Skin epidermis (tissue), 12 donors: ENCODE results near the gene ZNF160.

Experiments used
- H3K27ac ChIP-seq, 21 experiments: fragments of 200-600 bp; sonication (generic) in 11 of 21; one replicate each; pipeline ENCODE4 v1.5.0; 2020; ENCODE audit warnings: mild to moderate bottlenecking in 3 of 21, inconsistent platforms in 2 of 21, moderate library complexity in 2 of 21
- H3K4me3 ChIP-seq, 7 experiments: fragments of 200-600 bp; sonication (generic) in 2 of 7; one replicate each; pipeline ENCODE4 v1.5.0; 2020; ENCODE audit warnings: inconsistent platforms in 2 of 7, mild to moderate bottlenecking in 2 of 7, moderate library complexity in 1 of 7

The ZNF160 gene

DNA sequence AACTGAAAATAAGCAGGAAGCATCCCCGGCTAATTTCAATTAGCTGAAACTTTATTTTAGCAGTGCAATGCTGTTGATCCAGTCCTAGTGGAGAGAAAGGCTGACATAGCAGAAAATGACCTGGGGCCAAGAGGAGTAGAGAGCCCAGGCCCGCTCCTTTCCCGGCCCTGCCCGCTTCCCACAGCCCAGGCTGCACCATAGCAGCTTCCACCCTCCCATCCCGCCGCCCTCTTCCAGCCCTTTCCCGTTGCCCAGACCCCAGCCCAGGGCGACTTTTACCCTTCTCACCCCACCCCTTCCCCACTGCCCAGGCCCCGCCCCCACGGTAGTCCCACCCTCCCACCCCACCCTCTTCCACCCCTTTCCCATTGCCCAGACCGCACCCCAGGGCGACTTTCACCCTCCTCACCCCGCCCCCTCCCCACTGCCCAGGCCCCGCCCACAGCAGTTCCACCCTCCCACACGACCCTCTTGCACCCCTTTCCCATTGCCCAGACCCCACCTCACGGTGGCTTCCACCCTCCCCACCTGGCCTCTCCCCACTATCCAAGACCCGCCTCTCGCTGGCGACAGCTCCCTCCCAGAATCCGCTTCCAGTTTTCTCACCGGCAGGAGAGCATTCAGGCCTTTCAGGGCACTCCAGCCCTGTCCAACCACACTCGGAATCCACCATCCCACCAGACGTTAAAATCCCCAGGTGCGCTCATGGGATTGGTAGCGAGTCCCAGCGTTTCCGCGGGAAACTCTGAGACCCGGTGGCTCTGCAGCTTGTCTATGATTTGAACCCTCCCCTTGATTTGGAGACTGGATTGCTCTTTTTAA, 8.3 kb downstream of the ZNF160 start:
- peak overlapping the region in 1 of 21 experiments; percentile 22 for H3K27ac ChIP-seq

DNA sequence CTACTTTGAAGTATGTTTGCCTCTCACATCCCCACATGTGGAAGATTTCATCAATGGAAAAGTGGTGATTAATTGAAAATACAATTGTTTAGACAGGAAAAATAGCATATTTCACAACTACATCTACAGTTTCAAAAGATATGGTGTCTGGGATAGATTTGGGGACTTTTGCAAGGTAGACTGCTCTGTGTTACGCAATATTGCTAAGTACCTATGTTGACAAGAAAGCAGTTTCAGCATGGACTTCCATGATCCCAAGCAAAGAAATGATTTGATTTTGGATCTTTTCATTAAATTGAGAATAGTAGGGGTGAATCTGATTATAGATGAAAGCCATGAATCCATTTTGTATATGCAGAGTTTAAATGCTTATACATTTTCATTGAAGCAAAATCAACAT, 10.5 kb downstream of the ZNF160 start:
- Histone ChIP-seq H3K27ac (no peak overlapping the region), H3K4me3 (no peak overlapping the region)

More for the DNA sequence above, 8.3 kb downstream of the ZNF160 start:
- H3K4me3 ChIP-seq = no peak overlapping the region

DNA sequence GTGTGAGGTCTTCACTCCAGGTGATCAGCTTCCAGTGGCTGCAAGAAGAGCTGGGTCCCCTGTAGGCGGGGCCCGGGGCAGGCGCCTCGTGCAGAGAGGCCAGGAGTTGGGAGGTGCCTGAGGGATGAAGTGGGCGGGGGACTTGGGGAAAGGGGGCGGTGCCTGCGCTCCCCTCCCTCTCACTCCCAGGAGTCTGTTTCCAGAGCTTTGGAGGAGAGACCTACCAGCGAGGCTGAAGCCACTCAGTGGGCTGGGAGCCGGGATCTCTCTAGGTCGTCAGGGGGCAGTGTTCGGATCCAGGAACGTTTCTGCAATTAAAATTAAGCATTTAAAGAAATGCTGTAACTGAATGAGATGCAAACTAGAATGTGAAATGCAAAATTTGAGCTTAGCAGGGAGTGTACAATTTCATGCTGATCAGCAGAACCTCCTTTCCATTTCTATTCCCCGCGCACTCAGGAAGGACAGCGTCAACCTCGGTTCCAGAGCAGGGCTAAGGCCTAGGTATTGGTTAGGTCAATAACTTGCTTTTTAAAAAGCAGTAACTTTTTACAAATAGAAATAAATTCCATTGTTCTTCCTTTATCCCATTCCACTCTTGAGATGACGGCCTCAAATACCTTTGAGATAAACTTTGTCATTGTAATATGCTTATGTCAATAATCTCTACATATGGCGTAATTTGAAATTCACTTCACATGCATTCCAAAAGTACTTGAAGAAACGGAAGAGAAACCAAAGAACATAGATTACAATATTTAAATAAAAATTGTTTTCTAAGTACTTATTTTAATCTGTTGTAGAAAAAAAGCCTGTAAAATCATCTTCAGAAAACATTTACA, 11.6 kb downstream of the ZNF160 start:
- H3K4me3 ChIP-seq = no peak overlapping the region
- no peak overlapping the region for H3K27ac ChIP-seq

DNA sequence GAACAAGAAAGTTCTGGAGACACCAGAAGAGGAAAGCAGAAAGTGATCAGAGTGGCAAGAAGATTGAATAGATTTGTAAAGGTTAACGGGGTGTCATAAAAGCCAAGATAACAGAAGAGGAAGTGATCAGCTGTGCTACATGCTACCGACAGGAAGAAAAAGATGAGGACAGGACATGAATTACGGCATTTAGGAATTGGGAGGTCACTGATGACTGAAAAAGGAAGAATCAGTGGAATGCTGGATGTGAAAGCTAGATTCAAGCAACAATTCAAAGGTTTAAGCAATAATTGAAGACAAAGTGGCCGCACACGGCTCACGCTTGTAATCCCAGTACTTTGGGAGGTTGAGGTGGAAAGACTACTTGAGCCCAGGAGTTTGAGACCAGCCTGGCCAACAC, 15.1 kb downstream of the ZNF160 start:
- Histone ChIP-seq H3K27ac (peak overlapping the region in 1 of 21 experiments; percentile 29), H3K4me3 (no peak overlapping the region)

DNA sequence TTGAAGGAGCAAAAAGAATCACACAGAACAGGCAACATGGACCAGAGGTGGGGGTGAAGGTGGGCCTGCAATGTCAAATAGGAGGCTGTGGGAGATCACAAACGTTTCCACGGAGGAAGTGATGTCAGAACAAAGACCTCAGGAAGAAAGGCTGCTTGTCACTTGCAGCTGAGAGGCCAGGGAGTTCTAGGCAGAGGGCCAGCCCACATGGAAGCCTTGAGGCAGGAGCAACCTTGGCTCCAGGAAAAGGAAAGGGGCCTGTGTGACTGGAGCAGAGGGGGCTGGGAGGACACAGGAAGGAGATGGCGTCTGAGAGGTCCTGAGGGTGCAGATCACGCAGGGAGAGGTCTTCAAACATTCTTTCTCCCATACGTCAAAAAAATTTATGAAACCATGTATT, 16.3 kb downstream of the ZNF160 start:
- H3K4me3 ChIP-seq = no peak overlapping the region
- H3K27ac ChIP-seq = peak overlapping the region in 3 of 21 experiments; percentile 14 to 55 (median 47)

DNA sequence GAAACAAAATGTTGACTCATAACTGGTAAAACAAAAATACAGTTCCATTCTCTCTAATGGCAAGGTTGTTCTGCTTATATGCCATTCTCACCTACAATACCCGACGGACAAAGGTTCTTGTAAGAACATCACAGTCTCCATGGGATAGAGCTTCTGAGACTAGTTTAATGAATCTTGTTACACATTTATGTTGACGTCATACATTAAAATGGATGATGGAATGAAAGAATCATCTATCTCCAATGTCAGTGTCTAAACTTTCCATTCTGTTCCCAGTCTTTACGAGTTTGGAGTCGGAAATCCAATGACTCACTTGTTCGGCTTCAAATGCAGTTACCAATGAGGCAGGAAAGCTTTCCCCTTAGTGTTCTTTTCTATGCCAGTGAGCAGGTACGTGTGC, 17.7 kb downstream of the ZNF160 start:
- Histone ChIP-seq H3K4me3 (no peak overlapping the region), H3K27ac (no peak overlapping the region)

DNA sequence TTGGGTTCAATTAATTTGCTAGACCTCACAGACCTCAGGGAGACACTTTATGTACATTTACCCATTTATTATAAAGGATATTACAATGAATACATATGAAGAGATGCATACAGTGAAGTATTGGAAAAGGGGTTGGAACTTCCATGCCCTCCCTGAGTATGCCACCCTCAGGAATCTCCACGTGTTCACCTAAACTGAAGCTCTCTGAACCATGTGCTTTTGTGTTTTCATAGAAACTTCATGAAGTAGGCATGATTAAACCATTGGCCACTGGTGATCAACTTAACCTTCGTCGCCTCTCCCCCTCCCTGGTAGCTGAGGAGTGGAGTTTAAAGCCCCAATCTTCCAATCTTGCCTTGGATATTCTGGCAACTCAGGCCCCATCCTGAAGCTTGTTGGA, 20.3 kb downstream of the ZNF160 start:
- Histone ChIP-seq H3K27ac (no peak overlapping the region), H3K4me3 (no peak overlapping the region)

DNA sequence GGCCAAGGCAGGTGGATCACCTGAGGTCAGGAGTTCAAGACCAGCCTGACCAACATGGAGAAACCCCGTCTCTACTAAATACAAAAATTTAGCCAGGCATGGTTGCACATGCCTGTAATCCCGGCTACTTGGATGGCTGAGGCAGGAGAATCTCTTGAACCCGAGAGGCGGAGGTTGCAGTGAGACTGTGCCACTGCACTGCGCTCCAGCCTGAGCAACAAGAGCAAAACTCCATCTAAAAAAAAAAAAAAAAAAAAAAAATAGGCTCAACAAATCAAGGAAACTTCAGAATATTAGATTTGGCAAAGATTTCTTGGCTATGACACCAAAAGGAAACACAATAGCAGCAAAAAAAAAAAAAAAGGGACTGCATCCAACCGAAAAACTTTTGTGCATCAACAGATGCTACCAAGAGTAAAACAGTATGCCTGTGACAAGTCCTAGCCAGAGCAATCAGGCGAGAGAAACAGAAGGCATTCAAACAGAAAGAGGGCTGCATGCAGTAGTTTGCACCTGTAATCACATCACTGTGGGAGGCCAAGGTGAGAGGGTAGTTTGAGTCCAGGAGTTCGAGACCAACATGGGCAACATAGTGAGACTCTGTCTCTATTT, 23.8 kb downstream of the ZNF160 start:
- H3K4me3 ChIP-seq = no peak overlapping the region
- no peak overlapping the region for H3K27ac ChIP-seq

DNA sequence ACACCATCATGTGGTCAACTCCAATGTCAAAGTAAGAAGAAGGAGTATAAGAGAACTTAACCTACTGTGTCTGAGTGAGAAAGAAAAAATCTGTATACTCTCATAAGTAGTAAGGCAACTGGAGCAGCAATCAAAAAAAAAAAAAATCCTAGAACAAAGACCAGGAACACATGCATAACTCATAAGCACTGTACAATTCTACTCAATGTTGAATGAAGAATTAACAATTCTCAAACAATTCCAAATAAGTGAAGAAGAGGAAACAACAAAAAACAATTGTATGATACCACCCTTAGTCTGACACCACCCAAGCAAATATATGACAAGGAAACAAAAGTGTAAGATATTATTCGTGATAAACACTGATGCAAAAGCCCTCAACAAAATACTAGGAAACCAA, 24.6 kb downstream of the ZNF160 start:
- Histone ChIP-seq H3K27ac (no peak overlapping the region), H3K4me3 (no peak overlapping the region)

DNA sequence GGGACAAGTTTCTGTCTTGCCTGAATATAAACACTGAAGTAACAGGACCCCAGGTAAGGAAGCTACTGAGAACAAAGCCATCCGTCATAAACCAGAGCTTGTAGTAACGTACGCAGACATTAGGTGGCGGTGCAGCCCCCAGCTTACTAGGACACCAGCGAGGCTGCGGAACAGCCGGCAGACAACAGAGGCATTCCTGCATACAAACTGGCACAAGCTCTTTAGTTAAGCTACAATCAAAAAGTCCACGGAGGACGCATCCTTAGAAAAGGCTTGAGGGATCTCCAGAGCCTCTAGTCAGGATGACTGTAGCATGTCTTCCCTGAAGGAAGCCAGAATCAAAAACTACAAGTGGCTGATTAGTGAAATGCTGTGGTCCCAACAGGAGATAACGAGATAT, 26.2 kb downstream of the ZNF160 start:
- H3K27ac ChIP-seq = no peak overlapping the region

DNA sequence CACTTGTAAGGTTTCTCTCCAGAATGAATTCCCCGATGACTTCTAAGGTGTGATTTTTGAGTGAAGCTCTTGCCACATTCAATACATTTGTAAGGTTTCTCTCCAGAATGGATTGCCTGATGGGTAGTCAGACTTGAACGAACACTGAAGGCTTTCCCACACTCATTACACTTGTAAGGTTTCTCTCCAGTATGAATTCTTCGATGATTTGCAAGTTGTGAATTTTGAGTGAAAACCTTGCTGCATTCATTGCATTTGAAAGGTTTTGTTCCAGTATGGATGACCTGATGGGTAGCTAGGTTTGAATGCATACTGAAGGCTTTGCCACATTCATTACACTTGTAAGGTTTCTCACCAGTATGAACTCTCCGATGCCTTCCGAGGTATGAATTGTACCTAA, 34.4 kb downstream of the ZNF160 start:
- no peak overlapping the region for H3K27ac ChIP-seq
- H3K4me3 ChIP-seq = no peak overlapping the region

More for the DNA sequence above, 26.2 kb downstream of the ZNF160 start:
- H3K4me3 ChIP-seq = no peak overlapping the region

DNA sequence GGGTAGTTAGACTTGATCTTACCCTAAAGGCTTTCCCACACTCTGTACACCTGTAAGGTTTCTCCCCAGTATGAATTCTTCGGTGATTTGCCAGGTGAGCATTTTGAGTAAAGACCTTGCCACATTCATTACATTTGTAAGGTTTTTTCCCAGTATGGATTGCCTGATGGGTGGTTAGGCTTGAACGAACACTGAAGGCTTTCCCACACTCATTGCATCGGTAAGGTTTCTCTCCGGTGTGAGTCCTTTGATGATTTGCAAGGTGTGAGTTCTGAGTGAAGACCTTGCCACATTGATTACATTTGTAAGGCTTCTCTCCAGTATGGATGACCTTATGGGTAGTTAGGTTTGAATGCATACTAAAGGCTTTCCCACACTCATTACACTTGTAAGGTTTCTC, 35.0 kb downstream of the ZNF160 start:
- H3K4me3 ChIP-seq = no peak overlapping the region
- H3K27ac ChIP-seq = no peak overlapping the region

DNA sequence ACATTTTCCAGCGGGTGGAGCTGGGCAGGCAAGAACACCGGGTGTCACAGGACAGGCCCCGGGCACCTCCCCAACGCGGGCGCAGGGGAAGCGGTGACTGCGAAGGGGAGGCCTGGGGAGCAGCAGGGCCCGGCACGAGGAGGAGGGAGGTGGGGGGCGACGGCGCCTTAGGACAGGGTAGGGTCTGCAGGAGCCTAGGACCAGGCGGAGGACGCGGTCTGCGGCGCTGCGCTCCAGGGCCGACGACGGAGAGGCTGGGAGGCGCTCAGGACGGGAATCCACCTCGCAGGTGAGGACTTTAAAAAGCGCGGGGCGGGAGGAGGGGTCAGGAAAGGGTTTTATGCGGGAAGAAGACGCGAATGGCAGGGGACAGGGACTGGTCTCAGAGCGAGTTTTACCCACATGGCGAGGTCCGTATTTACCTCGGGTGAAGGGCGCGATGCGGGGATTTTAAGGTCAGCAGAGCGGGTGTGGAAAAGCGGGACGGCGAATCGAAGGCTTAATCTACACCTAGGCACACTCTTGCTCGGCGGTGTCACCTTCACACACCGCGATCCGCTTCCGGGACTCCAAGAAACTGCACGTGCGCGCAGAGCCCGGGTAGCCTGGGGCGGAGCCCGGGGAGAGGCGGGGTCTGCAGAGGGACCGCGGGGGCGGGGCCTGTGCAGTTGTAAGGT, 45.2 kb downstream of the ZNF160 start:
- Histone ChIP-seq H3K27ac (no peak overlapping the region), H3K4me3 (peak overlapping the region in 2 of 7 experiments; percentile 12 to 15)

DNA sequence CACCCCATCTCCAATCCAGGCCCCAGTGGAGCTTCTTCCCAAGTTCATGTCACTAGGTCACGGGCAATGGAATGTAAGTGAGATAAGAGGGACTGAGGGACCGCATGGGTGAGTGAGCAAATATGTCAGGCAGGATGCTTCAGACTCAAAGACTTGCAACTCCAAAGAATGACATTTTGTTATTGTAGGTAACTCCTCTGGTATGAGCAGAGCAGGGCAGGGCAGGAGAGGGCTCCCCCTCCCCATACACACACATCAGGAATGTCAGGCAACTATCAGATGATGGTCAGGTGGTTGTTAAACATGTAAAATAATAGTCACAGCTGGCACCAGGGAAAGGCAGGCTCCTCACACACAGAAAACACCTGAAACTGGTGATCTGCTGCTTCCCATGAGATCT, 48.1 kb downstream of the ZNF160 start:
- H3K4me3 ChIP-seq = no peak overlapping the region
- H3K27ac ChIP-seq = no peak overlapping the region

DNA sequence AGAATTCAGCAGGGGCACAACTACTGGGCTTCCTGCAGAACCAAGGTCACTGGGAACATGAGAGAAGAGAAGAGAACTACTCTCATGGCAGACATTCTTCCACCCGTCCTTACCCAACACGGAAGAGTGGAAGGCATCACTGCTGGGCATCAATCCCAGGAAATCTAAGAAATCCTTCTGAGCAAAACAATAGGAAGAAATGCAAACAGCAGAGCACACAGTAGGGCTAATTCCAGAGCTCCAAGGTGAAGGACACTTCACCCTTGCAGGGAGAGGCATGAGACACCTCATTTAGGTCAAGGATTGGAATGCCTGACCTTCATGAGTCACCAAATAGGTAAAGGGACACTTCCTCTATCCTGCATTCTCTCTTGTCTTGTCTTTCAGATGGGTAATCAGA, 55.8 kb downstream of the ZNF160 start:
- no peak overlapping the region for H3K27ac ChIP-seq
- H3K4me3 ChIP-seq = no peak overlapping the region

DNA sequence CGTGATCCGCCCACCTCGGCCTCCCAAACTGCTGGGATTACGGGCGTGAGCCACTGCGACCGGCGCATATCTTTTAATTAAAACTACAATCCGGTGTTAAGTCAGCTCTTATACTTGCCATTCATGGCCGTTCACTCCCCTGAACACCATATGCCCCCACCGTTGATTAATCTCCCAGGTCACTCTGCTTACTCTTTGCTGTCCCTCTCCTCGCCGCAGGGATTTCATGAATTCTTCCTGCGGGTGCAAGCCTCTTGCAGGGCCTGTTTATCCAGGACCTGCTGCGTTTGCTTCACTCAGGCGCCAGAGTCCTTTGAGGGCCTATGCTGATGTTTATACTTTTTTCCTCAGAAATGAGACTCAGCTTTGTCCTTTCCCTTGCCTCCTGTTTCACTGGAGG, 57.7 kb downstream of the ZNF160 start:
- Histone ChIP-seq H3K4me3 (no peak overlapping the region), H3K27ac (no peak overlapping the region)

DNA sequence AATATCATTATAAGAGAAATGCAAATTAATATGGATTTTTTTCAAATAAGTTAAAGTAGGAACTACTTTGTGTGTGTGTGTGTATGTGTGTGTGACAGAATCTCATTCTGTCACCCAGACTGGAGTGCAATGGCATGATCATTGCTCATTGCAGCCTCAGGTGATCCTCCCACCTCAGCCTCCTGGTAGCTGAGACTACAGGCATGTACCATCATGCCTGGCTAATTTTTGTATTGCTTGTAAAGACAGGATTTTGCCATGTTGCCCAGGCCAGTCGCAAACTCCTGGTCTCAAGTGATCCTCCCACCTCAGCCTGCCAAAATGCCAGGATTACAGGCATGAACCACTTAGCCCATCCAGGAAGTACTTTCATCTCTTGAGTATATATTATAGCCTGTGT, 61.9 kb downstream of the ZNF160 start:
- no peak overlapping the region for H3K27ac ChIP-seq
- no peak overlapping the region for H3K4me3 ChIP-seq

DNA sequence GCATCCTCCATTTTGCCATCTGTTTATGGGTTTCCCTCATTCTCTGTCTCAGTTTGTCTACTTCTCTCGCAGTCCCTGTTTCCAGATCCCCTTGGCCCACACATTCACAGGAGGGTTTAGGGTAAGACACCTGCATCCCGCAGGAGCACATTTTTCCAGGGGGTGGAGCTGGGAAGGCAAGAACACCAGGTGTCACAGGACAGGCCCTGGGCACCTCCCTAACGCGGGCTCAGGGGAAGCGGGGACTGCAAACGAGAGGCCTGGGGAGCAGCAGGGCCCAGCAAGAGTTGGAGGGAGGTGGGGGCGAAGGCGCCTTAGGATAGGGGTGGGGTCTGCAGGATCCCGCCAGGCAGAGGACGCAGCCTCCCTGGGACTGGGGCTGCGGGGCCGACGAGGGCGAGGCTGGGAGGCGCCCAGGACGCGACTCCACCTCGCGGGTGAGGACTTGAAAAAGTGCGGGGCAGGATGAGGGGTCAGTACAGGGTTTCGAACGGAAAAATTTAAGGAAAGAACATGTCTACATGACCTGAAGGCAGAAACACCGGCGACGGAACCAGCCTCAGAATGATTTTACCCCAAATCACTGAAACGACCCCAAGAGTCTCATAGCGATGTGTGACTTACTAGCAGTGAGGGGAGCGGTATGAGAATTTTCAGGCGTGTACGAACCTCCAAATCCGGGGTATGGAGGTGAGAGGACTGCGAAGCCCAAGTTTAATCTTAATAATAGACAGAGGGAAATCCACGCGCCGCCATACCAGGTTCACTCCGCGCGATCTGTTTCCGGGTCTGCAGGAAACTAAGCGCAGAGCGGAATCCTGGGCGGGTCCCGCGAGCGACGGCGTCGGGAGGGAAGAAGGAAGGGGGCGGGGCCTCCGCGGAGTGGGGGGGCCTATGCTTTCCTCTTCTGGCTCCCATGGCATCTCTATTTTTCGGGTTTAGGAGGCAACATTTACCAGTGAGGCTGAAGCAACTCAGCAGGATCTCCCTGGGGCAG, 65.8 kb downstream of the ZNF160 start:
- Histone ChIP-seq H3K4me3 (peak overlapping the region in 2 of 7 experiments; percentile 8 to 38), H3K27ac (no peak overlapping the region)
